ENCODE results near the gene UBXN10.
A peak's percentile ranks its signal among the peaks of the same experiment; 100 is the strongest.

UBXN10 gene, protein sequence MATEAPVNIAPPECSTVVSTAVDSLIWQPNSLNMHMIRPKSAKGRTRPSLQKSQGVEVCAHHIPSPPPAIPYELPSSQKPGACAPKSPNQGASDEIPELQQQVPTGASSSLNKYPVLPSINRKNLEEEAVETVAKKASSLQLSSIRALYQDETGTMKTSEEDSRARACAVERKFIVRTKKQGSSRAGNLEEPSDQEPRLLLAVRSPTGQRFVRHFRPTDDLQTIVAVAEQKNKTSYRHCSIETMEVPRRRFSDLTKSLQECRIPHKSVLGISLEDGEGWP

DNA sequence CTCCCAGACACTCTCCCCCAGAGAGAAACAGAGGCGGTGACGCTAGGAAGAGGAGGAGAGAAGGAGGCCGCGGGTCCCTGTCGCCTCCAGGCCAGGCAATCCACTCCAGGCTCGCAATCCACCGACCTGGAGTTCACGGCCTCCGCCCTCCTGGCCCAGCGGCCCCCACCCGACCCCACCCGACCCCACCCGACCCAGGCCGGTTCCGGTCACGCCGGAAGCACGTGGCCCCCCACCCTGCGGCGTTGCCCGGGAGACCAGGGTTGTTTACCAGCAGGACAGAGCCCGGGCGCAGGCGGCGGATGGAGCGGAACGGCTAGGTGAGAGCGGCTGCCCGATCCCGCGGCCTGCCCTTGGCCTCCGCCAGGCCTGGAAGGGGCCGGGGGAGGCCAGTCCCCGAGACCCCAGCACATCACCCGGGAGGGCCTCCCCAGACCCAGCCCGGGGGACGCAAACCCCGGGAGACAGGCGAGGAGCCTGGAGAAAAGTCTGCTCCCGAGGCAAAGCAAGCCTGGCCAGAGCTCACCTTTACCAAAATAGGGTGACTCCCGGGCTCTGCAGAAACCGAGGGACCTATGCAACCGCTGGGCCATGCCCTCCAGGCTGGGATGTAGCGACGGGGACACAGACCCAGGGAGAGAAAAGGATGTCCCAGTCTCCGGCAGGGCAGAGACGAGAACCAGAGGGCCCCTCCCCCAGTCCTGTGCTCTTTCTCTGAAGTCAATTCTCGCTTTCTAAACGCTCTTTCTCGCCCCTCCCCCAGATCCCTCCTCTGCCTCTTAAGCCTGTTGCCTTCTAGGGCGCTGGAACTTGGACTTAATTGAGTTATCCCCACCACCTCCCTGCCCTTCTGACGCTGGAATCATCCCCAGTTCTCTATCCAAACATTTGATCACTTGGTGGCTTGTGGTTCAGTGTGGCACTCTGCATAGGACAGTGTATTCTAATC, at the start of gene UBXN10, which contains the start of gene PLA2G2C:
UBXN10 (plus strand) TSS at position 263 of the 949 bp plus-strand sequence. CDS start 4,466 bp downstream, outside the sequence.
PLA2G2C (minus strand) TSS at position 685 of the 949 bp plus-strand sequence. CDS start 9,155 bp downstream, outside the sequence.
- DNase-seq = peak; percentile 55

DNA sequence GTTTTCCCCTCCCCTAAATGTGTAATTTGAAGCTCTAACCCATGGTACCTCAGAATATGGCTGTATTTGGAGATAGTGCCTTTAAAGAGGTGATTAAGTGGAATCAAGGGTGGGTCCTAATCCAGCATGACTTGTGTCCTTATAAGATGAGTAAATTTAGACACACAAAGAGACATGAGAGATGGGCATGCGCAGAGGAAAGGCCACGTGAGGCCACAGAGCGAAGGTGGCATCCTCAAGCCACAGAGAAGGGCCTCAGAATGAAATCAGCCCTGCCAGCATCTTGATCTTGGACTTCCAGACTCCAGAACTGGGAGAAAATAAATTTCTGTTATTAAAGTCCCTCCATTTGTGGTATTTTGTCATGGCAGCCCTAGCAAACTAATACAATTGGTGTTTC, 49.6 kb upstream of the UBXN10 start:
- DNase-seq = no peak

DNA sequence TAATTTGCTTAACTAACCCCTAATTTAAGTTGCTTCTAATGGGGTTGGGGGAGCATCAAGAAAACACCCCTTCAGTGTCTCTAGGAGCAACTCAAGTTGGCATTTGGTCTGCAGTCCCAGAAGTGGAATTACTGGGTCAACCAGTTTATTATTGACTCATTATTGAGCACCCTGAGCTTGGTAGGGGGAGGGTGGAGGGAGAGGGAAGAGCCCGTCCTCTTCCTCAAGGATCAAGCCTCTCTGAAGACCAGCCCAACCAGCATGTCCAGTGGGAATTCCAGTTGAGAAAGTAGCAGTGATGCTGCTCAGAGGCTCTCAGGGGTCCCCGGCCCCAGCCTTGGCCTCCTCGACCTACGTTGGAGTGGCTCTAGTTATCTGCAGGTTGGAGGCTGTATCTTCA, 48.8 kb upstream of the UBXN10 start:
- DNase-seq = no peak

DNA sequence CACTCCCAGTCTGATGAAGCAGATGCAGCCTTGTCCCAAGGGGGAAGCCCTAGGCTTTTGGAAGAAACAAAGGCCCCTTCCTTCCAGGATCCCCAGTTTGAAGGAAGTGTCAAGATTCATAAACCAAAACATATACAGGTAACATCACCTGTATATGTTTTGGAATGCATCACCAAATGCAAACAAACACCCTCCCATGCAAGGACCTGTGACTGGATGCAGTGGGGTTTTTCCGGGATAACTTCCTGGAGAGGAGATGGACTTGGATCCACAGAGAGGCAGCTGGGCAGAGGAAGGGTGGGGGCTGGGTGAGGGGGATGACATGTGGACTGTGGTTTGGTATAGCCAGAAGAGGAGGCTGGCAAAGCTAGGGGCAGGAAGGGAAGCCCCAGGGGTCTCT, 48.3 kb upstream of the UBXN10 start:
- no peak for DNase-seq

DNA sequence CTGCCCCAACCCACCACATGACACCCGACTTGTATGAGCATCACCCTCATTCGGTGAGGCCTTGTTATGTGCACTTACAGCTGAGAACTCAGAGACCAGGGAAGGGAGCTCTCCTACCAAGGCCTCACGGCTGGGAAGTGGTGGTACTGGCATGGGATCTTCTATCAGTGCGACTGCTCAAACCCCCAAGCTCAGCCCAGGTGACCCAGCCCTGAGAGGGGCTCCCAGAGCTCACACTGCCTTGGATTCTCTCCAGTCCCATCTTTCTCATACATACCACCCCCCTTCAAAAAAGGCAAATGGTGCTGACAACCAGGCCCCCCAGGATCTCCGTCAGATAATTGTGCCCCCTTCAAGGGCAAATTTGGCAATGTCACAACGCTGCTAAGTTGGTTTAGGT, 47.5 kb upstream of the UBXN10 start:
- no peak for DNase-seq

DNA sequence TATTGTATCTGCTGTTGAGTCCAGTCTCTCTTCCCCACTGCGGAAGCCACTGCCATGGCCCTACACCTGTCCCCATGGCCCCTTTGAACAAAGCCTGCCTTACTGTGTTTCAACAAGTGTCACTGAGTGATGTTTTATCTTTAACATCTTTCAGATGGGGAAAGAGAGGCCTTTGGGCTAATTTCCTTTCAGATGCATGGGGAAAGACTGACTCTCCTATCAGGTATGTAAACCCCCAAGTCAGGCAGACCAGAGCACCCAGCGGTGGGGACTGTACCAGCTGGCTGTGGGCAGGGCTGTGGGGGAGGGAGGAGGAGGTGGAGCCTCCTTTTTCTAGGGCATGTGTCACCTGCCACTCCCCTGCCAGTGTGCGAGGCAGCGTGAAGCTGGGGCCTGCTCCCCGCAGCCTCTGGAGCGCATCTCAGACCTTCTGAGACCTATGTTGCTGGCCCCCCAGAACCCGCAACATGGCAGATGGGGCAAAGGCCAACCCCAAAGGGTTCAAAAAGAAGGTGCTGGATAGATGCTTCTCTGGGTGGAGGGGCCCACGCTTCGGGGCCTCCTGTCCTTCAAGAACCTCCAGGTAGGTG, 46.8 kb upstream of the UBXN10 start, which contains the start of gene PLA2G2F:
PLA2G2F (plus strand) TSS at position 363 of the 590 bp plus-strand sequence; CDS start at position 468, 105 bp downstream.
- no peak for DNase-seq

DNA sequence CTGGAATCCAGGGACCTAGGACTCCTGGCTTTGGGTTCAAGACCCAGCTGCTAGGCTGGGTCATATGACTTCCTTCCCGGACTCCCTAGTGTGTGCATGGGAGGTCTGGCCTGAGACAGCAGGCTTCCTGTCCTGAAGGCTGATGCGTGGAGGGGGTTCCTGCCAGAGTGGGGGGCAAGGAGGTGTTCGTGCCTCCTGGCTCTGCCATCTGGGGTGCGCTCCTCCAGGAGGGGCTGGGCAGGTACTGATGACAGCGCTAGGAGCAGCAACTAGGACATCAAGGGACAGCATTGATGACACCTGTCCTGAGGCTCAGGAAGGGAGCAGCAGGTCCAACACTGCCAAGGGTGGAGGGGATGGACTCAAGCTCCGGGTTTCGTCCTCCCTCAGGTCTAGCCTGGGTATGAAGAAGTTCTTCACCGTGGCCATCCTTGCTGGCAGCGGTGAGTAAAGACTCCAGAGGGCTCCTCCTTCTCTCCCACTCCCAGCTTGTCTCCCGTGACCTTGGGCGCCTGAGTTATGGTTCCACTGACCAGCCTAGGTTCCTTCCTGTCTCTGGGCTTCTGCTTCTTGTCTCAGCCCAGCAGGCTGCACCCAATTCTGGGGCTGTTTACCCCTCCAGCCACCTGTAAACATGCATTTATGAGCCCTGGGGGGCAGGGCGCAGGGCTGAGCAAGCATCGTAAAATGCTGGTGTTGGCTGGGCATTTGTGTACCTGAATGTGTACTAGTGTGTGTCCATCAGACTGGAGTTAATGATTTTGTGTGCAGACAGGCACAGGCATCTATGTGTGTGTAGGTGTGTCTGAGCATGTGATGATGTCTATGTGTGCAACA, 45.9 kb upstream of the UBXN10 start:
- no peak for DNase-seq

DNA sequence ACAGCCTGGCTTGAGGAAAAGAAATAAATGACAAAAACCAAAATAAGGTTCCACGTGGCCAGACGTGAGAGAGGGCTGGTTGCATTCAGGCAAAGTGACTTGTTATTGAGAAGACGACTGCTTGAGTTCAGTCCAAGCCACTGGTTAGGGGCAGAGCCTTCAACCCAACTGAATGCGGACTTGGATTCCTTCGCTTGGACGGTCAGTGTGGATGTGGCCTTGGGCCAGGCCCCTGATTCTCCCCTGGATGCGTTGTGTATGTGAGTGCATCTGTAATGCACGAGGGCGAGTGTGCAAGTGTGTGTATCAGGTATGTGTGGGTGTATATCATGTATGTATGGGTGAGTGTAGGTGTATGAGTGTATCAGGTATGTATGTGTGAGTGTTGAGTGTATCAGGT, 44.9 kb upstream of the UBXN10 start:
- no peak for DNase-seq

DNA sequence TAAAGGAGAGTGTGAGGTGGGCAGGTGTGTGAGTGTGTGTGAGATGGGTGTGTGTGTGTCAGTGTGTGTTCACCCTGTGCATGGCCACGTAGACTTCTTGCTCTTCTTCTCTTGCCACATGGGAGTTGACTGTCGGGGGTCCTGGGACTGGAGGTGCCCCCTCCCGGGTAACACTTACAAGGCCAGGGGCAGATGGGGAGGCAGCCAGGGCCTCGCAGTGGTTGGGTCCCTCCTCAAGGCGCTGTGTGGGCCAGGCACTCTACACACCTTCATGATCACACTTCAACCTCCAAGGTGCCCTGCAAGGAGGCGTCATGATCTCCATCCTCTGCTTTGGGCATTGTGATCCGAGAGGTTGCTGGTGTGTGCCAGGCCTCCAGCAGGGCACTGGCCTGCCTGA, 44.4 kb upstream of the UBXN10 start:
- no peak for DNase-seq

DNA sequence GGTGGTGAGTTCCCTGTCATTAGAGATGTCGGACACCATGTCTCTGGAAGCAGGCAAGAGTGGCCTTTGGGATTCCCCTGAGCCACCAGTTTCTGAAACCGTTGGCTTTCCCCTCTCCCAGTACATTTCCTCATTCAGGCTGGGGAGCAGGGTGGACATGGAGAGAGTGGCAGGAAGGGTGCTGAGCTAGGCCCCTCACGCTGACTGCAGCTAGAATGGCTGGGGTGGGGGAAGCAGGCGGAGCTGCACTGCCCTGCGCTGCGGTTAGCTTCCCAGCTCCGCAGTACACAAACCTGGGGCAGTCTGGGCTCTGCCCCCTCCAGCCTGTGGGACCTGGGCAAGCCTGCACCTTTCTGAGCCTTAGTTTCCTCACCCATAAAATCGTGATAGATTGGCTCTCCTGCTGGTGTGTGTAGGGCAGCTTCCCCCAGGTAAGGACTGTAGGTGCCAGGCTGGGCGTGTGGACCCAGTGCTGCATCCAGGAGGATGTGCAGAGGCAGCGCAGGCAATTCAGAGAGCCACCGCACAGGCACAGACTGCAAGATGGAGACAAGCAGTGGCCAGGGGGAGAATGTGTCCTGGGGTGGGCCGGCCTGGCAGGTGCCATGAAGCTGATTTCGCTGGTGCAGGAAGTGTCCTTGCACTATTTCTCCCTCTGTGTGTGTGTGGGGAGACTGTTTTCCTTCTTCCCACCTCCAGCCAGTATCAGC, 43.7 kb upstream of the UBXN10 start:
- DNase-seq = no peak

DNA sequence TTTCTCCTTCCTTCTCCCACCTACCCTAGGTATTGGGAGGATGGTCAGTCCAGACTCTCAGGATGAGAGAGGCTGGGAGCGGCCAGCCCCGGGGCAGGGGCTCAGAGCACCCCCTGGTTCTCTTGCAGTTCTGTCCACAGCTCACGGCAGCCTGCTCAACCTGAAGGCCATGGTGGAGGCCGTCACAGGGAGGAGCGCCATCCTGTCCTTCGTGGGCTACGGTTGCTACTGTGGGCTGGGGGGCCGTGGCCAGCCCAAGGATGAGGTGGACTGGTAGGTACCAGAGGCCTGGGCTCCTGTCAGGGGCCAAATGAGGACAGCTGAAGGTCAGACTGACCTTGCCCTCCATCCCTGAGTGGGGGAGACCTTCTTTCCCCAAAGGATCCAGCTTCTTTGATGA, 42.6 kb upstream of the UBXN10 start:
- no peak for DNase-seq

DNA sequence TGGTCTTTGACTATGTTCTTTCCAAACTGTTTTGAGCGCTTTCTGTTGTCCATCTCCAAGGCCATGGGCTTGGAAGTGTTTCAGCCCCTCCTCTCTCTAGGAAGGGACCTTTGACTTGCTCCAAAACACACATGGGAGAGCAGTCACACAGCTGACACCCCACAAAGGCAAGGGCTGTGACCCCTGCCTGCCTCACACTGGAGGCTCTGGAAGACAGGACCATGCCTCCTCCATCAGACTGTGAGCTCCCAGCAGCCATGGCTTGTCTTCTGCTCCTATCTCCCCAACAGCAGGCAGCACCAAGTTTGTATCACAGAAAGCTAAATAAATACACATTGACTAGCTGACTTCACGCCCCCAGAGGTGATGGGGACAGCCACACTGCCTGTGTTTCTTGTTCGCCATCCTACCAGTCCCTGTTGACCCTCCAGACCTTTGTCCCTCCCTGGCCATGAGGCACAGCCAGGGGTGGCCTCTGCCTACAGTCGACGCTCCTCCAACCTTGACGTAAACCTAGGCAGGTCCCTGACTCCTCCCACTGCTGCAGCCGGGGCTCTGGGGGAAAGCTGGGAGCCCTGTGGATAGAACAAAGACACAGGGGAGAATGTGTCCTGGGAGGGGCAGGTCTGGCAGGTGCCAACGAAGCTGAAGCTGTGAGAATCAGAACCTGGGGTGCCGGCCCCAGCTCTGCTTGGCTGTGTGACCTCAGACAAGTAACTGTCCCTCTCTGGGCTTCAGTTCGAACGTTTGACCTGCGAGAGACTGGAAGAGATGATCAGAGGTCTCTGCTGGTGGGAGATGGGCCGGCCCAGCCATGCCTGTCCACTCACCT, 41.9 kb upstream of the UBXN10 start:
- DNase-seq = no peak

DNA sequence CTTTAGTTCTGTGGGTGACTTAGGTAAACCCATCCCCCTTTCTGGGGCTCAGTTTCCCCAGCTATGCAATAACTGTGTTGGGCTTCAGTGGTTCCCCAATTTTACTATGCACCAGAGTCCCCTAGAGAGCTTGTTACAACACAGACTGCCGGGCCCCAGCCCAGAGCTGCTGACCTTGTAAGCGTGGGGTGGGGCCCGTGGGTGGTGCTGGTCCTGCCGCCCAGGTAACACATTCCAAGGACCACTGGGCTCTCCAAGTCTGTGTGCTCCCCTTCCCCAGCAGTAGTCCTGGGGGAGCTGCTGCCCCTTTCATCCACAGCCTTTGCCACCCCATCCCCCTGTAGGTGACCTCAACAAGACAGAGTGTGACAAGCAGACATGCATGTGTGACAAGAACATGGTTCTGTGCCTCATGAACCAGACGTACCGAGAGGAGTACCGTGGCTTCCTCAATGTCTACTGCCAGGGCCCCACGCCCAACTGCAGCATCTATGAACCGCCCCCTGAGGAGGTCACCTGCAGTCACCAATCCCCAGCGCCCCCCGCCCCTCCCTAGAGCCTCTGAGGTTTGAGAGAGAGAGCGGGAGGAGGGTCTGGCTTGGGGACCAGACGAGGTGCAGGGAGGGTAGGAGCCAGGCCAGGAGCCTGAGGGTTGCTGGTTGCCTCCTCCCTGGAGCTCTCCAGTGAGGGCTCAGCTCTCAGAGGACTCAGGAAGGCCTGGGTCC, 37.9 kb upstream of the UBXN10 start:
- no peak for DNase-seq

DNA sequence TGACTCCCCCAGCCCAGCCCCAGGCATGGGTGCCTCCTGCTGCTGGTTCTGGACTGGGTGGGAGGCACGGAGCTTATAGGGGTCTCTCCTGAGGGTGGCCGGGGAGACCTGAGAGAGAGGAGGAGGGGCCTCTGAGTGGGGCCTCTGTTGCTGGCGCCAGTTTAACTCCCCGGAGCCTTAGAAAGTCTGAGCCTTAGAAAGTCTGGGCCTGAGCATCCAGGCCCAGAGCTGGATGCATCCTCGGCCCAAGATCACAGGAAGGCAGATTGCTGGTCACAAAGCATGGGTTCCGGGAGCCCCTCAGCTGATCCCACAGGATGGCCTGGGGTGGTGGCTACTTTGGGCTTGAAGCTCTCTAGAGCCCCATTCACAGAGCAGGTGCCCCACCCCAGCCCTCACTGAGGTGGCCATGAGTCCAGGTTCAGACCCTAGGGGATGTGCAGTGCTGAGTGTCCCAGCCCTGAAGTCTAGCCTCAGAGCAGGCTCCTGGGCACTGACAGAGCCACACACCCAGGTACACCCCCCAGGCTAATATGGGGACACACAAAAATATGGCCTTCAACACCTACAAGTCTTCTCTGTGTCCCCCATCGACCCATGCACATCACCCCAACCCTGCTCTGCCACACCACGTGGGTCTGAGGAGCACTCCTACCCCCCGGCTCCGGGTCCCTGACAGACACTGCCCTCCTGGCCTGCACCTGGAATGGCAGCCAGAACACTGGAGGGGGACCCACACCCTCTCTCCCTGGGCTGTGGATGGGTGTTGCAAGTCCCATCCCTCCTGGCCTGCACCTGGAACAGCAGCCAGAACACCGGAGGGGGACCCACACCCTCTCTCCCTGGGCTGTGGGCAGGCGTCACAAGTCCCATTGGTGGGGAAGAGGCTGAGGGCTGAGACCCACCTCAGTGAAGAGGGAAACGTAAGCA, 37.1 kb upstream of the UBXN10 start:
- no peak for DNase-seq

DNA sequence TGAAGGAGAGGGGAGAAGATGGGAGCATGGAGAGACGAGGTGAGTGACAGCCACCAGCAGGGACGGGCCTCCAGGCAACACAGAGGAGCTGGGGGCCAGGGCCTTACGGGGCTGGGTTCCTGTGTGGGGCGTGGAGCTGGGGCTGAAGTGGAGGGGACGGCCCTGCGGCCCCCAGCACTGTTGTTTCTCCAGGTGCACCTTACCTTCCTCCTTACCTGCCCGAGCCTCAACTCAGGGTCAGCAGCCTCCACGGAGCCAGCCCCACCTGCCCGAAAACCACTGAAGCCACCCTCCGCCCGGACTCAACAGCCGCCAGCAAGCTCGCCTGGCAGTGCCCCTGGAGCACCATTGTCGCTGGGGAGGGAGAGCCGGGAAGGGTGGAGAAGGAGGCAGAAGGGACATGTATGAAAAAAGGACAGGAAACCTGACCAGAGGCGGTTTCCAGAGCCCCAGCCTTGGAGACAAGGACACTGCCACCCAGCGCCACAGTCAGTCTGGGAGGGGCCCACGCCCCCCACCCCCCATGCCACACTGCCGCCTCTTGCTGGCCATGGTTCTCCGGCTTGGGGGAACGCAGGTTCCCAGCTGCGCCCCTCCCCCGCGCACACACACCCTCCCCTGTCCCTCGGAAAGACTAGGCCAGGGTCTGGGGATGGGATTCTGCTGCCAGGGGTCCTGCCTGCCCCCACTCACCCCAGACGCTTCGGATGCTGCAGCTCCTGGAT, 36.1 kb upstream of the UBXN10 start:
- DNase-seq = no peak

DNA sequence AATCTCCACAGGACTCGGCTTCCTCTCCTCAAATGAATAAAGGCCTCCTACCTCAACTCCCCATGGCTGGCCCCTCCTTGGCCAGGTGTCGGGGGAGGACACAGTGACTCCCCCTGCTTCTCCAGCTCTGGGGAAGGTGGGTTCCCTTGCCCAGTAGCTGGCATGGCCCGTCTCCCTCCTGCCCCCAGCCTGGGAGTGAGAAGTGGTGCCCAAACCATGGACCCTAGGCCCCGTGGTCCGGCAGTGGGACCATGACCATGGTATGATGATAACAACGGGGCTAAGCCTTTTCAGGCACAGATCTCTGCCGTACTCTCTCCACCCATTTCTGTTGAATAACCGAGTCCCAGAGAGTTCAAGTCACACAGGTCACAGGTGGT, 35.6 kb upstream of the UBXN10 start:
- DNase-seq = no peak

DNA sequence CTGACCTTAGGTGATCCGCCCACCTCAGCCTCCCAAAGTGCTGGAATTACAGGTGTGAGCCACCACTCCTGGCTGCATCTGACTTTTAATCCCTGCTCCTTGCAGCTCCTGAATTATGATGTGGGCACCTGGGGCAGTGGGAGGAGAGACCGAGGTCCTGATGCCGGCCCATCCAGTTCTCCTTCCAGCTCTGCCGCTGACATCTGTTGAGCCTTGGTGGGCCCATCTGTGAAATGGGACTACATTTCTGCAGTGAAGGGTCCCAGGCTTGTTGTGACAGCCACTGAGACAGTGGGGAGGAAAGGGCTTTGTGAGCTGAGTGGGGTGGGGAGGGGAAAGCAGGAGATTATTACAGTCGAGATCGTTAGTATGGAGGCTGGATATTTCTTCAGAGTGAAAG, 34.9 kb upstream of the UBXN10 start:
- no peak for DNase-seq

DNA sequence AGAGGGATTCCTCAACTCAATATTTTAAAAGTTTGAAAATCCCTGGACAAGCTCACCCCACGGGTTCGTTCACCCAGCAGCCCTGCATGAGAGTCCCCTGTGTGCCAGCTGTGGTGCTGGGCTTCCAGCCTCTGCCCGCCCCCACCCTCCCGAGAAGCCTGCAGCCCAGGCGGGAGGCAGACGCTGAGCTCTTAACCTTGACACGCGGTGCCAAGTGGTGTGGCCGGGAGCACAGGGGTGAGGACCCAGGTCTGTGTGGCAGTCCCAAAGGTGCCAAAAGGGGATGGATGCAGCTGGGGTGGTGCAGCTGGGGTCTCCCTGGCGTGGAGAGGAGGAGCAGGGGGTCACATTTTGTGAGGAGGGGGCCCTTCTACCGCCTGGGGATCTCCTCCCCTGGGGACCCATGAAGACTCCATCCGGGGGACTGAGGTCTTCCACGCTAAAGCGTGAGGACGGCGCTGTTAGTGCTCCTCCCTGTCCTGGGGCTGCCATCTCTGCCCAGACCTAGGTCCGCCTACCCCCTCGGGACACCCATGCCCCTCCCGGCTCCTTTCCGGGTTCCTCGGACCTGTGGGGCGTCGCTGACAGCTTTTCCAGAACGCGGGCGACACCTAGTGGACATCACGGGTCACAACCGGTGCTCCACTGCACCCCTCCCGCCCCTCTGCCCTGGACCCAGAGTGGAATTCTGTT, 33.8 kb upstream of the UBXN10 start:
- peak; percentile 83 for DNase-seq
